Panc1 (cell line): Measurements from ENCODE around the gene STK24.

ENCODE experiments used
- TF ChIP-seq, protein P1 (sequence below): fragments of 450-650 bp; IDR thresholded peaks from 2 replicates; pipeline ENCODE4 v1.5.1; 2017; ENCODE audit warnings: mild to moderate bottlenecking
- TF ChIP-seq, protein P2 (sequence below), 2 experiments: IDR thresholded peaks; 2 replicates each; pipeline ENCODE4 v1.6.1; 2011 to 2012; ENCODE audit warnings: low read depth in 2 of 2, control low read depth in 1 of 2, low read length in 1 of 2, mild to moderate bottlenecking in 1 of 2, moderate library complexity in 1 of 2; ENCODE audit not compliant: insufficient read depth in 1 of 2

DNA sequence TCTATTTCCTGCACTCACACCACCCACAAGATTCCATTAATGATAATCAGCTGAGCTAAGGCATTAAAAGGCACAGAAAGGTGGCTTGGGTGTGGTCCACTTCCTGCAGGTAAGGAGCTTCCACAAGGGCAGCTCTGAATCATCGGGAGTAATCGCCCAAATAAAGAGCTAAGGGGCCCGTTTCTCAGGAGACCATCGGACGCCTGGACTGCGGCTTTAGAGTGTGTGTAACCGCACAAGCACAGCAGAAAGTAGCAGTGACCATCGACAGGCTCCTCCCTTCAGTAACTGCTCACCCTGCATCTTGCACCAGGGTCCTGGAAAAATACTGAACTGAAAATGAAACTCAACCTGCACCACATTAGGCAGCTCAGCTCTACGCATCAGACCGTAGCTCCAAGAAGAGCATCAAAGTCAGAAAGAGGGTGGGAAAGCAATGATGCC, 6.0 kb downstream of the STK24 start:
- TF ChIP-seq, protein P1, sequence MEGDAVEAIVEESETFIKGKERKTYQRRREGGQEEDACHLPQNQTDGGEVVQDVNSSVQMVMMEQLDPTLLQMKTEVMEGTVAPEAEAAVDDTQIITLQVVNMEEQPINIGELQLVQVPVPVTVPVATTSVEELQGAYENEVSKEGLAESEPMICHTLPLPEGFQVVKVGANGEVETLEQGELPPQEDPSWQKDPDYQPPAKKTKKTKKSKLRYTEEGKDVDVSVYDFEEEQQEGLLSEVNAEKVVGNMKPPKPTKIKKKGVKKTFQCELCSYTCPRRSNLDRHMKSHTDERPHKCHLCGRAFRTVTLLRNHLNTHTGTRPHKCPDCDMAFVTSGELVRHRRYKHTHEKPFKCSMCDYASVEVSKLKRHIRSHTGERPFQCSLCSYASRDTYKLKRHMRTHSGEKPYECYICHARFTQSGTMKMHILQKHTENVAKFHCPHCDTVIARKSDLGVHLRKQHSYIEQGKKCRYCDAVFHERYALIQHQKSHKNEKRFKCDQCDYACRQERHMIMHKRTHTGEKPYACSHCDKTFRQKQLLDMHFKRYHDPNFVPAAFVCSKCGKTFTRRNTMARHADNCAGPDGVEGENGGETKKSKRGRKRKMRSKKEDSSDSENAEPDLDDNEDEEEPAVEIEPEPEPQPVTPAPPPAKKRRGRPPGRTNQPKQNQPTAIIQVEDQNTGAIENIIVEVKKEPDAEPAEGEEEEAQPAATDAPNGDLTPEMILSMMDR: no peak
- TF ChIP-seq, protein P2, sequence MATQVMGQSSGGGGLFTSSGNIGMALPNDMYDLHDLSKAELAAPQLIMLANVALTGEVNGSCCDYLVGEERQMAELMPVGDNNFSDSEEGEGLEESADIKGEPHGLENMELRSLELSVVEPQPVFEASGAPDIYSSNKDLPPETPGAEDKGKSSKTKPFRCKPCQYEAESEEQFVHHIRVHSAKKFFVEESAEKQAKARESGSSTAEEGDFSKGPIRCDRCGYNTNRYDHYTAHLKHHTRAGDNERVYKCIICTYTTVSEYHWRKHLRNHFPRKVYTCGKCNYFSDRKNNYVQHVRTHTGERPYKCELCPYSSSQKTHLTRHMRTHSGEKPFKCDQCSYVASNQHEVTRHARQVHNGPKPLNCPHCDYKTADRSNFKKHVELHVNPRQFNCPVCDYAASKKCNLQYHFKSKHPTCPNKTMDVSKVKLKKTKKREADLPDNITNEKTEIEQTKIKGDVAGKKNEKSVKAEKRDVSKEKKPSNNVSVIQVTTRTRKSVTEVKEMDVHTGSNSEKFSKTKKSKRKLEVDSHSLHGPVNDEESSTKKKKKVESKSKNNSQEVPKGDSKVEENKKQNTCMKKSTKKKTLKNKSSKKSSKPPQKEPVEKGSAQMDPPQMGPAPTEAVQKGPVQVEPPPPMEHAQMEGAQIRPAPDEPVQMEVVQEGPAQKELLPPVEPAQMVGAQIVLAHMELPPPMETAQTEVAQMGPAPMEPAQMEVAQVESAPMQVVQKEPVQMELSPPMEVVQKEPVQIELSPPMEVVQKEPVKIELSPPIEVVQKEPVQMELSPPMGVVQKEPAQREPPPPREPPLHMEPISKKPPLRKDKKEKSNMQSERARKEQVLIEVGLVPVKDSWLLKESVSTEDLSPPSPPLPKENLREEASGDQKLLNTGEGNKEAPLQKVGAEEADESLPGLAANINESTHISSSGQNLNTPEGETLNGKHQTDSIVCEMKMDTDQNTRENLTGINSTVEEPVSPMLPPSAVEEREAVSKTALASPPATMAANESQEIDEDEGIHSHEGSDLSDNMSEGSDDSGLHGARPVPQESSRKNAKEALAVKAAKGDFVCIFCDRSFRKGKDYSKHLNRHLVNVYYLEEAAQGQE (IDR thresholded peaks at IDR 0.05; ENCODE audit: insufficient read depth in 1 of 2, low read depth in 2 of 2, low read length in 1 of 2): no peak
